Upper lobe of left lung (tissue), 6 donors: ENCODE measurements around the gene CKAP2. TPM values are rescaled to one million over a fixed set of nuclear protein-coding genes. Genes with fewer than 3 reads are reported as not detected.
A peak's percentile ranks its signal among the peaks of the same experiment; 100 is the strongest.
"Not testable (repeated sequence)": the region's sequence is repeated elsewhere in the genome, so short reads cannot be mapped to it uniquely, and the experiment has no call there.

Experiments used
- ATAC-seq, 2 donors: fragments of 200-7000 bp; cut with Tn5 transposase; one replicate each; pipeline ENCODE4 v1.9.1; 2022; ENCODE audit warnings: mild to moderate bottlenecking in 2 of 2, moderate library complexity in 2 of 2; ENCODE audit not compliant: low FRiP score in 2 of 2
- DNase-seq, 2 donors: peaks; one replicate each; pipeline ENCODE4 v3.0.0-alpha.2; 2019 to 2020
- H3K27ac ChIP-seq, 4 donors: fragments of 200-600 bp; sonication (generic); one replicate each; pipeline ENCODE4 v1.5.1; 2016 to 2019
- H3K27me3 ChIP-seq, 4 donors: fragments of 200-600 bp; sonication (generic); one replicate each; pipeline ENCODE4 v1.5.1; 2017 to 2019
- H3K36me3 ChIP-seq, 4 donors: fragments of 200-600 bp; sonication (generic); one replicate each; pipeline ENCODE4 v1.5.1; 2016 to 2019
- H3K4me1 ChIP-seq, 4 donors: fragments of 200-600 bp; sonication (generic); one replicate each; pipeline ENCODE4 v1.5.1; 2018 to 2019
- H3K4me3 ChIP-seq, 4 donors: fragments of 200-600 bp; sonication (generic); one replicate each; pipeline ENCODE4 v1.5.1; 2017 to 2019; ENCODE audit warnings: mild to moderate bottlenecking in 2 of 4, moderate library complexity in 1 of 4
- H3K9me3 ChIP-seq, 4 donors: fragments of 200-600 bp; sonication (generic); one replicate each; pipeline ENCODE4 v1.5.1; 2018 to 2019
- whole genome bisulfite sequencing, 2 donors: methylation state at CpG; one replicate each; pipeline ENCODE4 v1.1.5; 2017 to 2018; 5-methylcytosine and 5-hydroxymethylcytosine counted together
- total RNA-seq, 6 donors: library from RNA; depleted of rRNA in 4 of 6; stranded (reverse); fragments of >200 nt in 4 of 6; gene quantifications; one replicate each; pipeline versions ENCODE4 v1.1.0 to v1.2.1, GENCODE V29; 2016 to 2021
- donor health status: DM: no; HTN: no; CAD: no; lungs with moderate emphysema.
- donor health status: DM: no; HTN: yes; CAD: no; lungs with severe emphysema.

The CKAP2 gene
- total RNA-seq, 6 donors from 2014 or later: 4.2 to 18.2 (median 8.8) TPM

DNA sequence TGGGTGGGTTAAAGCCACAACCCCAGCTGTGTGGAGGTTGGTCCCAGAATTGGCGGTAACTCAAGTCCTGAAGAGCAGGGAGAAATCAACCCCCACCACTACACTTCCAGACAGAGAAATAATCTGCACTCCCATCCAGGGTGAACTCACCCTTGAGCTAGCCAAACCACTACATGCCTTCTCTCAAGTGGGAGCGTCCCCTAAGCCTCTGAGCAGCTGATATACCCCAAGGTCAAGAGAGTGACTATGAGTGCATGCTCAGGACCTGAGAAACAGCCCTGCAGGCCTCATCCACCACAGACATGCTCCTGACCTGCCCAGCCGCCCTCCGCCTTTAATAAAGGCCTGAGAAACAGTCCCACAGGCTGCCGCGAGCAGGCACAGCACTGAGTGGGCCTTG is 54.3 kb downstream of the CKAP2 start:
- H3K9me3 ChIP-seq, H3K4me3 ChIP-seq, H3K36me3 ChIP-seq, ATAC-seq, H3K27me3 ChIP-seq, H3K27ac ChIP-seq, H3K4me1 ChIP-seq, DNase-seq: not testable (repeated sequence)
- WGBS, 2 donors: no CpG with 5 or more reads among the region's 6 CpGs

- not testable (repeated sequence) for H3K36me3 ChIP-seq, H3K27ac ChIP-seq, H3K4me1 ChIP-seq, DNase-seq, H3K9me3 ChIP-seq, H3K4me3 ChIP-seq, ATAC-seq, H3K27me3 ChIP-seq
- WGBS, 2 donors: 80% methylated on average over 3 of the region's 3 CpGs; no CpG with 5 or more reads in 1 of the 2 donors
These were observed 55.0 kb downstream of the CKAP2 start for GRCh38 chr13:52510221-52510797.

DNA sequence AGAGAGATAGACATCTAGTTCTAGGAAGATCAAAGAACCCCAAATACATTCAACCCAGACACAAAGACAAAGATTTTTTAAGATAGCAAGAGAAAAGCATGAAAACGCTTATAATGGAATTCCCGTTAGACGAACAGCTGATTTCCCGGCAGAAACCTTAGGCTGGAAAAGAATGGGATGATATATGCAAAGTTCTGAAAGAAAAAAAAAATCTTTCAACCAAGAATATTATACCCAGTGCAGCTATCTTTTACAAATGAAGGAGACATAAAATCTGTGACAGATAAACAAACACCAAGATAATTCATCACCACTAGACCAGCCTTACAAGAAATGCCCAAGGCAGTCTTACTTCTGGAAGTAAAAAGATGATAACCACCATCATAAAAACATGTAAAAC is 56.3 kb downstream of the CKAP2 start:
- not testable (repeated sequence) for H3K9me3 ChIP-seq, H3K27me3 ChIP-seq, DNase-seq, H3K36me3 ChIP-seq, H3K4me3 ChIP-seq, H3K4me1 ChIP-seq, H3K27ac ChIP-seq, ATAC-seq
- 94% methylated on average over 4 of the region's 4 CpGs for WGBS, 2 donors

- 41 to 44% methylated on average over 5 of the region's 6 CpGs for WGBS, 2 donors
- H3K27me3 ChIP-seq, H3K36me3 ChIP-seq, H3K27ac ChIP-seq, H3K9me3 ChIP-seq, H3K4me1 ChIP-seq, ATAC-seq, H3K4me3 ChIP-seq: not testable (repeated sequence)
- DNase-seq: peak in 1 of 2 donors; percentile 20
These were observed 58.8 kb downstream of the CKAP2 start for GRCh38 chr13:52513957-52514596.

GRCh38 chr13:52523323-52523722 is 68.0 kb downstream of the CKAP2 start:
- H3K36me3 ChIP-seq, H3K27ac ChIP-seq, H3K4me1 ChIP-seq, DNase-seq, ATAC-seq, H3K27me3 ChIP-seq, H3K4me3 ChIP-seq, H3K9me3 ChIP-seq: not testable (repeated sequence)
- WGBS, 2 donors: 75% methylated on average over 2 of the region's 6 CpGs; no CpG with 5 or more reads in 1 of the 2 donors

Other genes with a start within 250 kb of the CKAP2 start
- gene THSD1, start 49.3 kb upstream of the CKAP2 start, total RNA-seq: 10 to 100 TPM in 5 of 6 donors, 1 to 10 TPM in 1; 5.5 to 19.8 (median 12.1) TPM
- gene VPS36, start 4.8 kb upstream of the CKAP2 start, total RNA-seq: 10 to 100 TPM; 32.1 to 78.6 (median 37.7) TPM
- gene HNRNPA1L2, start 187.0 kb downstream of the CKAP2 start, total RNA-seq: 1 to 10 TPM; 2.7 to 7.3 (median 4.9) TPM
- 10 to 100 TPM; 19.9 to 43.7 (median 28.0) TPM for gene SUGT1, start 197.4 kb downstream of the CKAP2 start, total RNA-seq